H9 (cell line): Measurements from ENCODE around the gene CTRL. TPM values are rescaled to one million over a fixed set of nuclear protein-coding genes. Genes with fewer than 3 reads are reported as not detected.

Source experiments
- DNase-seq: peaks from one replicate; pipeline ENCODE4 v3.0.0-alpha.2; 2017
- H2AFZ ChIP-seq: one replicate; pipeline ENCODE4 v1.6.1; 2013; ENCODE audit warnings: mild to moderate bottlenecking, low read length, control low read depth, moderate library complexity
- H2AK5ac ChIP-seq: 2 replicates; pipeline ENCODE4 v1.6.1; 2013; ENCODE audit warnings: low read length, control low read depth, mixed read lengths; ENCODE audit not compliant: insufficient read length
- H2BK120ac ChIP-seq: one replicate; pipeline ENCODE4 v1.6.1; 2013; ENCODE audit warnings: low read depth, mild to moderate bottlenecking, low read length, control low read depth, inconsistent platforms; ENCODE audit not compliant: poor library complexity, severe bottlenecking
- H2BK12ac ChIP-seq: 2 replicates; pipeline ENCODE4 v1.6.1; 2013; ENCODE audit warnings: low read length, control low read depth, mixed read lengths, low read depth; ENCODE audit not compliant: insufficient read length
- H2BK15ac ChIP-seq: 2 replicates; pipeline ENCODE4 v1.6.1; 2013; ENCODE audit warnings: low read depth, low read length, control low read depth
- H2BK20ac ChIP-seq: one replicate; pipeline ENCODE4 v1.6.1; 2013; ENCODE audit warnings: low read depth, mild to moderate bottlenecking, low read length, control low read depth, inconsistent platforms; ENCODE audit not compliant: poor library complexity, severe bottlenecking
- H2BK5ac ChIP-seq: 2 replicates; pipeline ENCODE4 v1.6.1; 2013; ENCODE audit warnings: low read length, control low read depth, mixed read lengths; ENCODE audit not compliant: insufficient read length
- H3K14ac ChIP-seq: 2 replicates; pipeline ENCODE4 v1.6.1; 2013; ENCODE audit warnings: low read length, control low read depth; ENCODE audit not compliant: insufficient read depth
- H3K18ac ChIP-seq: 2 replicates; pipeline ENCODE4 v1.6.1; 2013; ENCODE audit warnings: low read depth, mild to moderate bottlenecking, mixed read lengths, low read length, control low read depth; ENCODE audit not compliant: insufficient read length
- H3K23ac ChIP-seq: 2 replicates; pipeline ENCODE4 v1.6.1; 2013; ENCODE audit warnings: low read length, control low read depth, mixed read lengths, low read depth; ENCODE audit not compliant: insufficient read length
- H3K23me2 ChIP-seq: 2 replicates; pipeline ENCODE4 v1.6.1; 2013; ENCODE audit warnings: low read depth, mild to moderate bottlenecking, mixed read lengths, low read length, control low read depth; ENCODE audit not compliant: insufficient read length, poor library complexity, severe bottlenecking
- H3K27ac ChIP-seq: 2 replicates; pipeline ENCODE4 v1.5.1; 2013; ENCODE audit warnings: low read length, control low read depth, mixed read lengths, low read depth; ENCODE audit not compliant: insufficient read length
- H3K27me3 ChIP-seq: 2 replicates; pipeline ENCODE4 v1.6.1; 2013; ENCODE audit warnings: low read length, control low read depth, inconsistent platforms; ENCODE audit not compliant: insufficient read depth
- H3K4ac ChIP-seq: 2 replicates; pipeline ENCODE4 v1.6.1; 2013; ENCODE audit warnings: low read depth, mild to moderate bottlenecking, control low read depth, inconsistent platforms, low read length, moderate library complexity
- H3K4me1 ChIP-seq: 2 replicates; pipeline ENCODE4 v1.6.1; 2013; ENCODE audit warnings: low read length, control low read depth, inconsistent platforms; ENCODE audit not compliant: insufficient read depth
- H3K4me2 ChIP-seq: 2 replicates; pipeline ENCODE4 v1.6.1; 2013; ENCODE audit warnings: low read length, control low read depth, mixed read lengths; ENCODE audit not compliant: insufficient read length, insufficient read depth
- H3K56ac ChIP-seq: 2 replicates; pipeline ENCODE4 v1.6.1; 2013; ENCODE audit warnings: low read depth, mild to moderate bottlenecking, mixed read lengths, low read length, control low read depth; ENCODE audit not compliant: insufficient read length
- H3K79me1 ChIP-seq: 2 replicates; pipeline ENCODE4 v1.6.1; 2013; ENCODE audit warnings: low read depth, mild to moderate bottlenecking, moderate library complexity, low read length, control low read depth, inconsistent platforms; ENCODE audit not compliant: insufficient read depth, poor library complexity, severe bottlenecking
- H3K79me2 ChIP-seq: 2 replicates; pipeline ENCODE4 v1.6.1; 2013; ENCODE audit warnings: low read length, control low read depth, inconsistent platforms; ENCODE audit not compliant: insufficient read depth
- H3K9ac ChIP-seq: 2 replicates; pipeline ENCODE4 v1.6.1; 2013; ENCODE audit warnings: low read length, control low read depth, mixed read lengths; ENCODE audit not compliant: insufficient read length; ENCODE audit errors: extremely low read depth
- H3K9me3 ChIP-seq: one replicate; pipeline ENCODE4 v1.6.1; 2013; ENCODE audit warnings: low read depth, low read length, inconsistent platforms; ENCODE audit not compliant: control insufficient read depth
- H3T11ph ChIP-seq: one replicate; pipeline ENCODE4 v1.6.1; 2013; ENCODE audit warnings: mild to moderate bottlenecking, low read length, control low read depth, inconsistent platforms
- H4K20me1 ChIP-seq: one replicate; pipeline ENCODE4 v1.6.1; 2013; ENCODE audit not compliant: control insufficient read depth, insufficient read length, insufficient read depth
- H4K5ac ChIP-seq: 2 replicates; pipeline ENCODE4 v1.6.1; 2013; ENCODE audit warnings: low read depth, mild to moderate bottlenecking, mixed read lengths, low read length, control low read depth; ENCODE audit not compliant: insufficient read length
- H4K8ac ChIP-seq: replicated peaks from 2 replicates; pipeline ENCODE4 v1.6.1; 2013; ENCODE audit warnings: low read length, control low read depth, mixed read lengths, low read depth; ENCODE audit not compliant: insufficient read length
- H4K91ac ChIP-seq: 2 replicates; pipeline ENCODE4 v1.6.1; 2013; ENCODE audit warnings: low read depth, mild to moderate bottlenecking, moderate library complexity, mixed read lengths, low read length, control low read depth; ENCODE audit not compliant: insufficient read length
- H3K27ac Mint-ChIP-seq, 3 experiments: 2 replicates in 2 of 3; 3 replicates in 1 of 3; pipeline ENCODE4 v1.8.0; 2020 to 2021; ENCODE audit warnings: mixed read lengths in 3 of 3, mild to moderate bottlenecking in 1 of 3, moderate library complexity in 1 of 3
- H3K27me3 Mint-ChIP-seq: 2 replicates; pipeline ENCODE4 v1.8.0; 2021; ENCODE audit warnings: low read depth, mild to moderate bottlenecking, moderate library complexity, mixed read lengths
- H3K36me3 Mint-ChIP-seq, 3 experiments: 2 replicates in 2 of 3; 3 replicates in 1 of 3; pipeline ENCODE4 v1.8.0; 2020 to 2021; ENCODE audit warnings: low read depth in 3 of 3, mixed read lengths in 3 of 3; ENCODE audit not compliant: insufficient read depth in 1 of 3
- H3K4me1 Mint-ChIP-seq, 2 experiments: 2 replicates each; pipeline ENCODE4 v1.8.0; 2020; ENCODE audit warnings: mixed read lengths in 2 of 2
- H3K4me3 Mint-ChIP-seq, 2 experiments: 2 replicates in 1 of 2; 3 replicates in 1 of 2; pipeline ENCODE4 v1.8.0; 2020 to 2021; ENCODE audit warnings: mild to moderate bottlenecking in 2 of 2, mixed read lengths in 2 of 2, moderate library complexity in 1 of 2
- H3K9me3 Mint-ChIP-seq, 2 experiments: 2 replicates in 1 of 2; 3 replicates in 1 of 2; pipeline ENCODE4 v1.8.0; 2020; ENCODE audit warnings: mild to moderate bottlenecking in 2 of 2, mixed read lengths in 2 of 2, moderate library complexity in 1 of 2
- CTCF ChIP-seq: fragments of 200-600 bp; sonication (generic); conservative IDR thresholded peaks from 3 replicates; pipeline ENCODE4 v1.8.0; 2021; ENCODE audit warnings: antibody characterized with exemption, mild to moderate bottlenecking
- WGBS: extraction: QIAGEN DNeasy Blood & Tissue Kit; methylation state at CpG from one replicate; pipeline ENCODE4 v1.1.7; 2013; ENCODE audit warnings: missing lambda C conversion rate, low lambda C conversion rate, mixed read lengths; ENCODE audit not compliant: insufficient read length; ENCODE audit errors: extremely low coverage; 5-methylcytosine and 5-hydroxymethylcytosine counted together
- total RNA-seq: library from RNA; stranded (reverse); gene quantifications from 2 replicates; pipeline ENCODE4 v1.2.1, GENCODE V29; 2021

Gene CTRL
- total RNA-seq, 1 experiment from 2014 or later: 2.7 TPM

- H3K9ac ChIP-seq: no peak overlapping the region
- no peak overlapping the region; the same call in 1 of the 2 replicates for H3K14ac ChIP-seq
- no peak overlapping the region for H2BK5ac ChIP-seq
- no peak overlapping the region for H3K4me2 ChIP-seq
- H3K36me3 Mint-ChIP-seq: peaks cover 12 to 33% (median 30%) of the 10 kb centered on the region in 3 experiments
- H3K79me2 ChIP-seq: no peaks in the 10 kb centered on the region
- H3K27me3 ChIP-seq: no peaks in the 10 kb centered on the region
- no peak overlapping the region; a peak in 1 of 5 replicates for H3K4me3 Mint-ChIP-seq
- H3K27me3 Mint-ChIP-seq: no peaks in the 10 kb centered on the region; the same call in none of the 2 replicates
- no peak overlapping the region for H3K27ac ChIP-seq
- H4K5ac ChIP-seq: no peak overlapping the region
- peaks cover 13 to 28% of the 10 kb centered on the region in 2 experiments for H3K4me1 Mint-ChIP-seq
- H3K56ac ChIP-seq: no peak overlapping the region
- H4K20me1 ChIP-seq: no peaks in the 10 kb centered on the region
- no CpG with 5 or more reads among the region's 19 CpGs for WGBS
- H3K27ac Mint-ChIP-seq: no peak overlapping the region
- H3K23ac ChIP-seq: no peak overlapping the region
- H2AK5ac ChIP-seq: no peak overlapping the region
- H3K4ac ChIP-seq: no peak overlapping the region
- H3K23me2 ChIP-seq: no peaks in the 10 kb centered on the region
- DNase-seq: no peak
- H2BK20ac ChIP-seq: no peak overlapping the region
- no peak overlapping the region for H2BK12ac ChIP-seq
- H3T11ph ChIP-seq: no peak overlapping the region
- H4K8ac ChIP-seq: no peak overlapping the region
- TF ChIP-seq CTCF: no peak
- H3K79me1 ChIP-seq: no peaks in the 10 kb centered on the region
- no peak overlapping the region for H2BK15ac ChIP-seq
- H3K4me1 ChIP-seq: no peaks in the 10 kb centered on the region
- H3K9me3 ChIP-seq: no peaks in the 10 kb centered on the region
- H3K9me3 Mint-ChIP-seq: no peaks in the 10 kb centered on the region
- no peak overlapping the region for H2BK120ac ChIP-seq
- no peak overlapping the region for H4K91ac ChIP-seq
- no peak overlapping the region for H2AFZ ChIP-seq
- no peak overlapping the region for H3K18ac ChIP-seq
Observed at GRCh38 chr16:67885976-67886375, 45.7 kb downstream of the CTRL start.
